GM12878 (cell line): Measurements from ENCODE around the gene KCNN3.

ENCODE experiments used
- ASH2L ChIP-seq: fragments of 300-600, 200-600 bp; sonication (generic); IDR thresholded peaks from 2 replicates; pipeline ENCODE4 v1.6.1; 2017; ENCODE audit warnings: low read depth, mild to moderate bottlenecking, borderline replicate concordance
- BACH1 ChIP-seq: fragments of 450-650 bp; IDR thresholded peaks from 2 replicates; pipeline ENCODE4 v1.6.1; 2017; ENCODE audit warnings: mild to moderate bottlenecking, borderline replicate concordance
- CTCF ChIP-seq, 3 experiments: IDR thresholded peaks in 2 of 3; conservative IDR thresholded peaks in 1 of 3; 2 replicates each; pipeline ENCODE4 v1.5.1; 2011; ENCODE audit warnings: low read depth in 3 of 3, low read length in 3 of 3, mild to moderate bottlenecking in 3 of 3, control low read depth in 2 of 3, moderate library complexity in 2 of 3, inconsistent platforms in 1 of 3, mixed read lengths in 1 of 3; ENCODE audit not compliant: control insufficient read depth in 2 of 3, insufficient read depth in 1 of 3; ENCODE audit errors: extremely low read depth in 1 of 3
- EZH2 ChIP-seq: IDR thresholded peaks from 2 replicates; pipeline ENCODE4 v1.6.1; 2012; ENCODE audit warnings: low read depth, mild to moderate bottlenecking, control low read depth, inconsistent platforms, low read length, borderline replicate concordance; ENCODE audit not compliant: control insufficient read depth
- FOXK2 ChIP-seq: fragments of 450-650 bp; IDR thresholded peaks from 2 replicates; pipeline ENCODE4 v1.6.1; 2017; ENCODE audit warnings: mild to moderate bottlenecking, moderate library complexity
- HDAC2 ChIP-seq: fragments of 200-600 bp; sonication (generic); IDR thresholded peaks from 2 replicates; pipeline ENCODE4 v1.6.1; 2017
- KAT2A ChIP-seq: conservative IDR thresholded peaks from 2 replicates; pipeline ENCODE4 v1.6.1; 2011; ENCODE audit warnings: low read depth, low read length; ENCODE audit not compliant: control insufficient read depth
- RELA ChIP-seq: fragments of 450-650 bp; IDR thresholded peaks from 2 replicates; pipeline ENCODE4 v1.8.0; 2014; ENCODE audit warnings: borderline replicate concordance; ENCODE audit not compliant: partially characterized antibody
- SP1 ChIP-seq: IDR thresholded peaks from one replicate; pipeline ENCODE4 v1.6.1; 2011; ENCODE audit warnings: low read depth, low read length
- SPI1 ChIP-seq: IDR thresholded peaks from 2 replicates; pipeline ENCODE4 v1.6.1; 2011; ENCODE audit warnings: low read depth, mild to moderate bottlenecking, low read length, moderate library complexity, borderline replicate concordance; ENCODE audit not compliant: insufficient read depth
- SREBF2 ChIP-seq: IDR thresholded peaks from 2 replicates; pipeline ENCODE4 v1.6.1; 2012; ENCODE audit warnings: mild to moderate bottlenecking, low read length
- SUZ12 ChIP-seq: fragments of 200-600 bp; sonication (generic); IDR thresholded peaks from one replicate; pipeline ENCODE4 v1.6.1; 2018; ENCODE audit warnings: antibody characterized with exemption, mild to moderate bottlenecking; ENCODE audit not compliant: unreplicated experiment
- TF ChIP-seq, protein P1 (sequence below): IDR thresholded peaks from 2 replicates; pipeline ENCODE4 v1.6.1; 2011; ENCODE audit warnings: mild to moderate bottlenecking, low read depth, low read length, moderate library complexity; ENCODE audit not compliant: insufficient replicate concordance

GRCh38 chr1:154752273-154753030 is 117.6 kb downstream of the KCNN3 start:
- TF ChIP-seq BACH1: no peak
- no peak for TF ChIP-seq SUZ12
- no peak for TF ChIP-seq SREBF2
- TF ChIP-seq RELA: no peak
- TF ChIP-seq, protein P1, sequence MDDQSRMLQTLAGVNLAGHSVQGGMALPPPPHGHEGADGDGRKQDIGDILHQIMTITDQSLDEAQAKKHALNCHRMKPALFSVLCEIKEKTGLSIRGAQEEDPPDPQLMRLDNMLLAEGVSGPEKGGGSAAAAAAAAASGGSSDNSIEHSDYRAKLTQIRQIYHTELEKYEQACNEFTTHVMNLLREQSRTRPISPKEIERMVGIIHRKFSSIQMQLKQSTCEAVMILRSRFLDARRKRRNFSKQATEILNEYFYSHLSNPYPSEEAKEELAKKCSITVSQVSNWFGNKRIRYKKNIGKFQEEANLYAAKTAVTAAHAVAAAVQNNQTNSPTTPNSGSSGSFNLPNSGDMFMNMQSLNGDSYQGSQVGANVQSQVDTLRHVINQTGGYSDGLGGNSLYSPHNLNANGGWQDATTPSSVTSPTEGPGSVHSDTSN: no peak
- TF ChIP-seq CTCF (IDR thresholded peaks at IDR 0.05 in 2 of 3, conservative IDR thresholded peaks at IDR 0.05 in 1 of 3; ENCODE audit: control insufficient read depth in 2 of 3, extremely low read depth in 1 of 3, insufficient read depth in 1 of 3, low read depth in 3 of 3, low read length in 3 of 3): peak in 1 of 3 experiments; percentile 23; a peak in 1 of 6 replicates
- no peak for TF ChIP-seq EZH2
- no peak for TF ChIP-seq FOXK2
- TF ChIP-seq SP1: no peak
- TF ChIP-seq SPI1: no peak
- no peak for TF ChIP-seq ASH2L
- no peak for TF ChIP-seq HDAC2
- TF ChIP-seq KAT2A: no peak
